DMS53 treated with DMSO at 0.1 percent for 48 hours (cell line): Measurements from ENCODE around the gene TTYH2.

Experiments used
- DNase-seq: peaks from one replicate; lab custom pipeline; 2025; ENCODE audit not compliant: unreplicated experiment; lab: John Stamatoyannopoulos, UW

Gene TTYH2

GRCh38 chr17:74233937-74234336 lies 20.6 kb downstream of the TTYH2 start:
- DNase-seq: no peak

GRCh38 chr17:74234486-74234885 lies 21.1 kb downstream of the TTYH2 start:
- no peak for DNase-seq

GRCh38 chr17:74235040-74235581 lies 21.7 kb downstream of the TTYH2 start:
- no peak for DNase-seq

- DNase-seq: no peak
Observed at GRCh38 chr17:74235911-74236371, 22.6 kb downstream of the TTYH2 start.

- DNase-seq: no peak
Observed at GRCh38 chr17:74237321-74237720, 23.9 kb downstream of the TTYH2 start.

- DNase-seq: no peak
Observed at GRCh38 chr17:74239172-74239571, 25.8 kb downstream of the TTYH2 start.

GRCh38 chr17:74240618-74241205 lies 27.3 kb downstream of the TTYH2 start:
- no peak for DNase-seq

- DNase-seq: no peak
Observed at GRCh38 chr17:74241431-74241830, 28.1 kb downstream of the TTYH2 start.

GRCh38 chr17:74241847-74242246 lies 28.5 kb downstream of the TTYH2 start:
- no peak for DNase-seq

- DNase-seq: no peak
Observed at GRCh38 chr17:74243013-74243755, 29.8 kb downstream of the TTYH2 start.

- no peak for DNase-seq
Observed at GRCh38 chr17:74244128-74244527, 30.8 kb downstream of the TTYH2 start.

- no peak for DNase-seq
Observed at GRCh38 chr17:74244548-74244947, 31.2 kb downstream of the TTYH2 start.

- no peak for DNase-seq
Observed at GRCh38 chr17:74245145-74245831, 31.9 kb downstream of the TTYH2 start.

GRCh38 chr17:74245871-74246270 lies 32.5 kb downstream of the TTYH2 start:
- DNase-seq: no peak

GRCh38 chr17:74249590-74250270 lies 36.4 kb downstream of the TTYH2 start:
- DNase-seq: no peak

GRCh38 chr17:74250324-74250995 lies 37.1 kb downstream of the TTYH2 start:
- DNase-seq: no peak

- DNase-seq: no peak
Observed at GRCh38 chr17:74251051-74251450, 37.7 kb downstream of the TTYH2 start.

GRCh38 chr17:74251569-74251968 lies 38.2 kb downstream of the TTYH2 start:
- no peak for DNase-seq

- DNase-seq: no peak
Observed at GRCh38 chr17:74252211-74252610, 38.8 kb downstream of the TTYH2 start.

GRCh38 chr17:74253036-74253435 lies 39.7 kb downstream of the TTYH2 start:
- DNase-seq: no peak

- DNase-seq: no peak
Observed at GRCh38 chr17:74257311-74257710, 43.9 kb downstream of the TTYH2 start.
